HEK293 (cell line): ENCODE results near the gene CCDC88C.

ENCODE experiments used
- CTCF ChIP-seq: fragments of 450-650 bp; formaldehyde crosslinking; IDR thresholded peaks from 2 replicates; pipeline ENCODE4 v1.5.1; 2016; ENCODE audit warnings: missing biosample characterization, missing genetic modification characterization
- HIC1 ChIP-seq: fragments of 450-650 bp; formaldehyde crosslinking; IDR thresholded peaks from 2 replicates; pipeline ENCODE4 v1.5.1; 2016; ENCODE audit warnings: missing biosample characterization, missing genetic modification characterization
- REPIN1 ChIP-seq: fragments of 450-650 bp; formaldehyde crosslinking; IDR thresholded peaks from 2 replicates; pipeline ENCODE4 v1.5.1; 2017; ENCODE audit warnings: missing biosample characterization, missing genetic modification characterization, low read depth
- YY1 ChIP-seq: fragments of 450-650 bp; formaldehyde crosslinking; IDR thresholded peaks from 2 replicates; pipeline ENCODE4 v1.5.1; 2018; ENCODE audit warnings: missing biosample characterization, missing genetic modification characterization
- ZBTB21 ChIP-seq: fragments of 450-650 bp; formaldehyde crosslinking; IDR thresholded peaks from 2 replicates; pipeline ENCODE4 v1.5.1; 2017; ENCODE audit warnings: missing biosample characterization, missing genetic modification characterization
- ZBTB7A ChIP-seq: fragments of 450-650 bp; formaldehyde crosslinking; IDR thresholded peaks from 2 replicates; pipeline ENCODE4 v1.5.1; 2016; ENCODE audit warnings: low read depth, missing biosample characterization, missing genetic modification characterization
- ZNF138 ChIP-seq: fragments of 450-650 bp; formaldehyde crosslinking; IDR thresholded peaks from 2 replicates; pipeline ENCODE4 v1.5.1; 2016; ENCODE audit warnings: missing biosample characterization, missing genetic modification characterization, borderline replicate concordance
- ZNF174 ChIP-seq: fragments of 450-650 bp; formaldehyde crosslinking; IDR thresholded peaks from 2 replicates; pipeline ENCODE4 v1.5.0; 2017; ENCODE audit warnings: missing biosample characterization, mild to moderate bottlenecking, missing genetic modification characterization
- ZNF24 ChIP-seq: fragments of 450-650 bp; formaldehyde crosslinking; IDR thresholded peaks from 2 replicates; pipeline ENCODE4 v1.5.1; 2016; ENCODE audit warnings: missing biosample characterization, missing genetic modification characterization
- ZNF280D ChIP-seq: fragments of 450-650 bp; formaldehyde crosslinking; IDR thresholded peaks from 2 replicates; pipeline ENCODE4 v1.5.1; 2016; ENCODE audit warnings: missing biosample characterization, missing genetic modification characterization
- ZNF302 ChIP-seq: fragments of 450-650 bp; formaldehyde crosslinking; IDR thresholded peaks from 2 replicates; pipeline ENCODE4 v1.5.1; 2016; ENCODE audit warnings: missing biosample characterization, missing genetic modification characterization, low read depth
- ZNF311 ChIP-seq: fragments of 450-650 bp; formaldehyde crosslinking; IDR thresholded peaks from 2 replicates; pipeline ENCODE4 v1.5.1; 2017; ENCODE audit warnings: missing biosample characterization, missing genetic modification characterization, borderline replicate concordance
- ZNF391 ChIP-seq: fragments of 450-650 bp; formaldehyde crosslinking; IDR thresholded peaks from 2 replicates; pipeline ENCODE4 v1.5.1; 2016; ENCODE audit warnings: low read depth, missing biosample characterization, missing genetic modification characterization, borderline replicate concordance

GRCh38 chr14:91292491-91292890 lies 125.1 kb downstream of the CCDC88C start:
- TF ChIP-seq ZNF280D (tag by site-specific recombination) (no peak), ZNF138 (tag by site-specific recombination) (no peak), ZNF24 (tag by site-specific recombination) (no peak), CTCF (tag by site-specific recombination) (no peak), ZNF311 (tag by site-specific recombination) (no peak), ZNF174 (tag by site-specific recombination) (no peak), HIC1 (tag by site-specific recombination) (no peak), ZBTB21 (tag by site-specific recombination) (no peak), REPIN1 (tag by site-specific recombination) (no peak), YY1 (tag by site-specific recombination) (no peak), ZNF391 (tag by site-specific recombination) (no peak), ZNF302 (tag by site-specific recombination) (no peak), ZBTB7A (tag by site-specific recombination) (no peak)
